GM19324 (cell line): ENCODE results near the gene ERO1A.
"Not testable (repeated sequence)": the region's sequence is repeated elsewhere in the genome, so short reads cannot be mapped to it uniquely, and the experiment has no call there.

Source experiments
- ATAC-seq: cut with Tn5 transposase; IDR thresholded peaks from one replicate; pipeline ENCODE4 v1.9.1; 2021; ENCODE audit warnings: mild to moderate bottlenecking, moderate library complexity; ENCODE audit not compliant: unreplicated experiment, low FRiP score

Gene ERO1A, protein sequence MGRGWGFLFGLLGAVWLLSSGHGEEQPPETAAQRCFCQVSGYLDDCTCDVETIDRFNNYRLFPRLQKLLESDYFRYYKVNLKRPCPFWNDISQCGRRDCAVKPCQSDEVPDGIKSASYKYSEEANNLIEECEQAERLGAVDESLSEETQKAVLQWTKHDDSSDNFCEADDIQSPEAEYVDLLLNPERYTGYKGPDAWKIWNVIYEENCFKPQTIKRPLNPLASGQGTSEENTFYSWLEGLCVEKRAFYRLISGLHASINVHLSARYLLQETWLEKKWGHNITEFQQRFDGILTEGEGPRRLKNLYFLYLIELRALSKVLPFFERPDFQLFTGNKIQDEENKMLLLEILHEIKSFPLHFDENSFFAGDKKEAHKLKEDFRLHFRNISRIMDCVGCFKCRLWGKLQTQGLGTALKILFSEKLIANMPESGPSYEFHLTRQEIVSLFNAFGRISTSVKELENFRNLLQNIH

DNA sequence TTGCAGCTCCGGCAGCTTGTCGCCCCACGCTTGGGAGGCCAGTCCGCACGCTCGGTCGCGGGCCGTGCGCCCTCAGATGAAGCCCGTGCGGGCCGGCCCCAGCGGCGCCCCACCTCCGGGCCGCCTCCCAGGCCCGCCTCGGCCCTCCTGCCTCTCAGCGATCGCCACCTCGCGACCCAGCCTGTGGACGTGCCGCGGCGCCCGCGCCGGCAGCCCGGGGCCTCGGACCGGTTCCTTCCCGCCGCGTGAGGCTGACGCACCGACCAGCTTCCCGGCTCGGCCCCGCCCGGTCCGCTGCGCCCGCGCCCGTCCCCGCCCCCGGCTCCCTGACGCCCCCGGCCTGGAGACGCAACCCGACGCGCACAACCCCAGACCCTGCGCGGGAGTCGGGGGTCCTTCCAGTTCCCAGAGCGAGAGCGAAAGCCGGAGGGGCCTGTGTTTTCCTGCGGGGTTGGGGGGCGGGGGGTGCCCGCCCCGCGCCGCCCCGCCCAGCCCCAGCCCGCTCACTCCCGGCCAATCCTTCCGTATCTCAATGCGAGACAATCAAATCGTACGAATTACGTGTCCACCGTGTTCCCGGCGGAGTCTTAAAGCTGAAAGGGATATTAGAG lies at the start of gene ERO1A:
Gene ERO1A (minus strand): TSS at position 78 of the 611 bp plus-strand sequence. CDS start 77 bp downstream, at position 1.
- ATAC-seq: peak; percentile 75

DNA sequence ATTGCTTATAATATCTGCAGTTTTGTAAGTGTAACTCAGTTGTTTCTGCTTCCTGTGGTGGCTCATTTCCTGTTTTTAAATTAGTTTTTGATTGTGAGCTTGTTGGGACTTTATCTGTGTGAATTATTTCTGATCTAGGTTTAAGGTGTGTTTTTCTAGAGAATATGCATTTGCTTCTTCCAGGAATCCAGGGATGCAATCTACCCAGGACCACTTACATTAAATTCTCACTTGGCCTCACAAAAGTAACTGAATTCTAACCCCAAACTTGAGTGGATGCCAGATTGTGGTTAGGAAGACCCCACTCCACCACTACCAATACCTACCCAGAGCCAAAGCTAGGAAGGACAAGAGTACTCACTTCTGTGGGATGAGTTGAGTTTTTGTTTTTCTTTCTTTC lies 46.5 kb upstream of the ERO1A start:
- peak; percentile 14 for ATAC-seq

DNA sequence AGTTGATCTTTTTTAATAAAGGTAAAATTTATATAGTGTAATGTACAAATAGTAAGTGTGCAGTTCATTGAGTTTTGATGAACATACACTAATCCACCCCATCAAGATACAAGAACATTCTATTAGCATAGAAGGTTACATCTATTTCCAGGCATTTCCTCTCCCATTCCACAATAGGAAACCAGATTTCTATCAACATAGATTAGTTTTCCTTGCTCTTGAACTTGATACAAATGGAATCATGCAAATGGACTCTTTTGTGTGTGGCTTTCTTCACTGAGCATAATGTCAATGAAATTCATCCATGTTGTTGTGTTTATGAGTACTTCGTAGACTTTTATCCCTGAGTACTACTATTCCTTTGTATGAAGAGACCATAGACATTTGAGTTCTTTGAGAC lies 45.4 kb upstream of the ERO1A start:
- no peak for ATAC-seq

DNA sequence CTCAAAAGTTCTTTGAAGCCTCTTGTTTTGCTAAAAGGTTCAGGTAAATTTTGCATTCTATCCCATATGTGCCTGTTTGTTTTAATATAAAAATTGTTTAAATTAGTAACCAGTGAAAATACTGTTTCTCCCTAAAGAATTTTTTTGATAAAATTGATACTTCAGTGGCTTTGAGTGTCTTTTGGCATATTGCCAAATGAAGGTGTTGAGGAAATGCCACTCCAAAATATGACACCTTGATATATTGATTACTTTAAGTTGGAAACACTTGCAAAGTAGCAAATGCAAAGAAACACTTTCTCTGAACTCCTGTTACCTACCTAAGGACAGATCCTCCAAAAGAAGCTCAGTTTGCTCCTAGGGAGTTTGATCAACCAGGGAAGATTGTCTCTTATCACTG lies 43.1 kb upstream of the ERO1A start:
- ATAC-seq: no peak

DNA sequence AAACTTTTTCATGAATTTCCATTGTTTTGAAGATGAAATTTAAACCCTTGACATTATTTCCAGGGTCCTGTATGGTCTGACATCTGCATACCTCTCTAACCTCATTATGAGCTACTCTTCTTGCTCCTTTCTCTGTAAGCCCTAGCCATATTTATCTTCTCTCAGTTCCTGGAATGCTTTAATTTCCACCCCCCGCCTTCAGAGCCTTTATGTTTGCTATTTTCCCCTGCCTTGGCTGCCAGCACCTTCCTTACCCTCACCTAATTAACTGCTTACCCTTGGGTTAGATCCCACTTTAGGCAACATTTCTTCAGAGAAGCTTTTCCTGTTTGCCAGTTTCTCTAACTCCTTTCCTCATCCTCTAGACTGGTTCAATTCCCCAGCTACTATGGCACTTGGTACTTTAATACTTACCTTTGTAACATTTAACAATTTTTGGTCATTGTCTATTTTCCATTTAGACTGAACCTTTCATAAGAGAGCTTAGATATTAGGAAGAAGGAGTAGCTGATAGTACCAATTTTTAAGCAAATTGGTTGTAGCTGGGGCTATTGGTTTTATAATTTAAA lies 40.6 kb upstream of the ERO1A start:
- ATAC-seq: no peak

DNA sequence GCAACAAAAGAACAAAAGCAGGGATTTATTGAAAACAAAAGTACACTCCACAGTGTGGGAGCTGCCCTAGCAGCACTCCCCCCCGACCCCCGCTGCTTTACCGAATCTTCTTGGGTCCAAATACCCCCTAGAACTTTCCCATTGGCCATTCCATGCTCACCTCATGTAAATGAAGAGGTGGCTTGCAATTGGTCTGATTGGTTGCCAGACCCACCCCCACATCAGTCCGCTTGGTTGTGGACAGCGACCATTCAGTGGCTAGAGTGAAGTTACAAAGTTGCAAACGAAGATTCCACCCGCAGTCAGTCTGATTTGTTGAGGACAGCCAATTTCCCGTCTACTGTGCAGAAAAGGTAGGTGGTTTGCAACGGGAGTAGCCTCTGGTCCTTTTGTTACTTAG lies 38.5 kb upstream of the ERO1A start:
- ATAC-seq: no peak

DNA sequence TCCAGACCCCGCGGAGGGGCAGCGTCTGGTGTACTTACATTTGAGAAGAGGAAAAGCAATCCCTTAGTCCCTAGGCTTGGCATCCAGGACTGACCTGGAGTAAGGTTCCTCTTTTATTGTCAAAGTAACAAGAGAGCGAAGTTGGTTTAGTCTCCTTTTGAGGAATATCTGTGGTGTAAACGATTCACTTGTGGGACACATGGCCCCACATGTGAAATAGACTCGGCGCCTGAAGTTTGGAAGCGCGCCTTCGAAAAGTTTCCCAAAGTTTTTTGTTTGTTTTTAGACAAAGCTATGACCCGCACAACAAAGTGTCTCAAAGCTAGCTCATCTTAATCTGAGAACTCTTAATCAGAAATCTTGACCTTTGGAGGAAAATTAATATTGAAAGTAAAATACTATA lies 35.4 kb upstream of the ERO1A start:
- ATAC-seq: no peak

DNA sequence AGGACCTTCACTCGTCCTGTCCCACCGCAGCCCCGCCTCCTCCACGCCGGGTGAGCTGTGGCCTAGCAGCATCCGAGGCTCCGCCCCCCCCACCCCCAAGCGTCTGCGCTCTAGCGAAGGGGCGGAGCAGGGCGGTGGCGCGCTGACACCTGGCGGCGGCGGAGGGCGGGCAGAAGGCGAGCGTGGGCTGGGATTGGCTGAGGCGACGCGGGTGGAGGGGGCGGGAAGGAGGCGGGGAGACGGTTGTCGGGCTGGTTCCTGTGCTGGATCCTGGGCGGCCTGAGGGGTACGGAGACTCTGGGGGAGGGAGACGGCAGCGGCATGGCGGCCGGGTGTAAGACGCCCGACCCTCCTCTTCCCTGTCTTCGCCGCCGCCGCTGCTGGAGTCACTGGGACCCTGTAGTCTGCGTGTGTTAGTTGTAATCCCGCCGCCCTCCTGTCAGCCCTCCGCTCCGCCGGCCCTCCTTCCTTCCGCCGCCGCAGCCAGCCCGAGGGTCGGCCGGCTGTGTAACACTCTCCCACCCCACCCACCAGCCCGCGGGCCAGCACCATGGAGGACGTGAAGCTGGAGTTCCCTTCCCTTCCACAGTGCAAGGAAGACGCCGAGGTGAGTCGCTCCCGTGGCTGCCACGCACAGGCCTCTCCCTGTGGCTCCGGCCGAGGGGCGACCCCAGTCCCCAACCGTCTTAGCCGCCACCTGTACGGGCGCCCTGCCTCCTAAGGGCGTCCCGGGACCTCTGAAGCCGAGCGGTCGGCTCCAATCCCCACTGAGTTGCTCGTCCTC lies 34.8 kb upstream of the ERO1A start, which contains the start of gene STYX:
Gene STYX (plus strand): TSS at position 242 of the 784 bp plus-strand sequence. CDS start 309 bp downstream, at position 551.
- peak; percentile 96 for ATAC-seq

DNA sequence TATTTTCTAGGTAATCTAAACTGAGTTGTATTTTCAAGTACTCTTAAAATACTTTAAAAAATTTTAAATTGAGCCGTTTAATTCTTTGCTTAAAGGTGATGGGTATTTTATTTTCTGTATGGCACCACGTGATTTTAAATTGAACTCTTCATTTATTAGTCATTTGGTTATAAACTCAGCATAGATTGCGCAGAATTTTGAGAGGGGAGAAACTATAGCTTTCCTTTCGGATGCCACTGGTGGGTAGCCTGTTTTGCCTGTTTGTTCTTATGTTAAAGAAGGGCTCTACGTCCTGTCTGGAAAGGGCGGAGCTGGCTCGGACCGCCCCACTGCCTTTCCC lies 34.2 kb upstream of the ERO1A start:
- no peak for ATAC-seq

DNA sequence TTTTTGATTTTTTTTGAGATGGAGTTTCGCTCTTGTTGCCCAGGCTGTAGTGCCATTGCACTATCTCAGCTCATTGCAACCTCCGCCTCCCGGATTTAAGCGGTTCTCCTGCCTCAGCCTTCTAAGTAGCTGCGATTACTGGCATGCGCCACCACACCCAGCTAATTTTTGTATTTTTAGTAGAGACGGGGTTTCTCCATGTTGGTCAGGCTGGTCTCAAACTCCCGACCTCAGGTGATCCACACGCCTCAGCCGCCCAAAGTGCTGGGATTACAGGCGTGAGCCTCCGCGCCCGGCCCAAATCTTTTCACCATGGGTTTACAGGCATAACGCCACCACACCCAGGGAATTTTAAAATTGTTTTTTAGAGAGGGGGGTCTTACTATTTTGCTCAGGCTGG lies 33.7 kb upstream of the ERO1A start:
- ATAC-seq: not testable (repeated sequence)

DNA sequence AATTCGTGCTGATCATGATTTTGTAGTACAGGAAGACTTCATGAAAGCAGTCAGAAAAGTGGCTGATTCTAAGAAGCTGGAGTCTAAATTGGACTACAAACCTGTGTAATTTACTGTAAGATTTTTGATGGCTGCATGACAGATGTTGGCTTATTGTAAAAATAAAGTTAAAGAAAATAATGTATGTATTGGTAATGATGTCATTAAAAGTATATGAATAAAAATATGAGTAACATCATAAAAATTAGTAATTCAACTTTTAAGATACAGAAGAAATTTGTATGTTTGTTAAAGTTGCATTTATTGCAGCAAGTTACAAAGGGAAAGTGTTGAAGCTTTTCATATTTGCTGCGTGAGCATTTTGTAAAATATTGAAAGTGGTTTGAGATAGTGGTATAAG lies 32.2 kb upstream of the ERO1A start:
- not testable (repeated sequence) for ATAC-seq

DNA sequence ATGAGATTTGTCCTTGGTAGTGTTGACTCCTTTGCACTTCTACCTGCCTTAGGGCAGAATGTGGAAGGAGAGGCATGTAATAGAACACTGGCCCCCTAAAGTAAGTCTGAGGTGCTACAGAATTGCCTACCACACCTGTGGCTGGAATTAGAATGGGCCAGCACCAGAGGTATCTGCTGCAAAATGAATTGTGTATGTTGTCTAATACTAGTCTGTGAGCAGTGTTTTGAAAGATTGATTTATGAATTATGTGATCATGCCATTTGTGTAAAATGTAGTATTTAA lies 28.9 kb upstream of the ERO1A start:
- ATAC-seq: no peak

DNA sequence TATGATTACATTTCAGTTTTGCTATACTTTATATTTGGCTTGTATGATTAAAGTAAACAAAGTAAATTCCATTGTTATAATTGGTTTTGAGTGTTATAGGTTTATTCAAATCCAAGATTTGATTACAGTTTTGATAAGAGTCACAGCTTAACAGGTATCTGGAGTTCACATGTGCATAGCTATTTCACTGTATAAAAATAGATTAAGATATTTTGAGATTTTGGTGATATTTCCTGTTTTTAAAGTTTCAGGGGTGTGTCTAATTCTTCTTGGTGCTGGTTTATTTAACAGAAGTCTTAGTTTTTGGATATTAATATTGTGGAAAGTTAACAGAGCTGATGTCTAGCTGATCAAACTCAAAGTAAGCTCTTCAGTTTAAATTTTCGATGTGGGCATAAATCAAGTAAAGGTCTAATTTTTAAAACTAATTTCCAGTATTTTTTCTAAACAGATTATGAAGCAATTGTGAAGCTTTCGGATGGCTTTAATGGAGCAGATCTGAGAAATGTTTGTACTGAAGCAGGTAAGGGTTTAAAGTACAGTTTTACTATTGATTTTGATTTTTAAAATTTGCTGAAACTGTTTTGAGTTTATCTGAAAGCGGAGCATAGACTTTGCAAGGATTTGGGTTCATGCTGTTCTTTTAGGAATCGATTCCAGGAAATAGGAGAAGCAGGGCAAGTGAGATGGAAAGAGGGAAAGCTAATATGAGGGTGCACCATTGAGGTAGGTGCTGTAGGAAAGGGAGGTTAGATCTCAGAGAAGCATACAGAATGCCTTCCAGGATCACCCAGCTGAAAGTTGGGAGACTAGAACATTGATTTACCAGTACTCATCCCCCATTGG lies 28.4 kb upstream of the ERO1A start:
- no peak for ATAC-seq

DNA sequence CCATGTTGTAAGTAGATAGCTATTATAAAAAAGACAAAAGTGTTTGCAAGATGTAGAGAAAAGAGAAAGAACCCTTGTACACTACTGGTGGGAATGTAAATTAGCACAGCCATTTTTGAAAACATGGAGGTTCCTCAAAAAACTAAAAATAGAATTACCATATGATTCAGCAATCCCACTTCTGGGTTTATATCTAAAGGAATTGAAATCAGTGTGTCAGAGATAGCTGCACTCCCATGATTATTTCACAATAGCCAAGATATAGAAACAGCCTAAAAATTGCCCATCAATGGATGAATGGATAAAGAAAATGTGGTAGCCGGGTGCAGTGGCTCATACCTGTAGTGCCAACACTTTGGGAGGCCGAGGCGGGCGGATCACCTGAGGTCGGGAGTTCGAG lies 20.8 kb upstream of the ERO1A start:
- ATAC-seq: no peak

DNA sequence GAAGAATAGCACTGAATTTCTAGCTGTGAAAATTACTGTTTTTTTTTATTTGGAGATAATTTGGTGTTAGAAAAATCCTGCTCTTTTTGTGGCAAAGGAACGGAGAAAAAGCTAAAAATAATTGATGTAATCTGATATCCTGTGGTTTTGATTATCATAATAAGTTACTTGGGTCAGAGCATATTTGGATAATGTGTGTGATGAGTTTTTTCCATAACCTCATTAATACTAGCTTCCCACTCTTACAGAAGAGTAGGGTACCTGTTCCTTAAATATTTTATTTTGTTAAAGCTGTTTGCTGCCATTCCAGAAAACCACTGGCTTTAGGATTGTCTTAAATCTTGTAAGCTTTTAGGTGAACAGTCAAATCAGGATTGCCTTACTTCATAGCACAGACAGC lies 16.3 kb upstream of the ERO1A start:
- no peak for ATAC-seq

DNA sequence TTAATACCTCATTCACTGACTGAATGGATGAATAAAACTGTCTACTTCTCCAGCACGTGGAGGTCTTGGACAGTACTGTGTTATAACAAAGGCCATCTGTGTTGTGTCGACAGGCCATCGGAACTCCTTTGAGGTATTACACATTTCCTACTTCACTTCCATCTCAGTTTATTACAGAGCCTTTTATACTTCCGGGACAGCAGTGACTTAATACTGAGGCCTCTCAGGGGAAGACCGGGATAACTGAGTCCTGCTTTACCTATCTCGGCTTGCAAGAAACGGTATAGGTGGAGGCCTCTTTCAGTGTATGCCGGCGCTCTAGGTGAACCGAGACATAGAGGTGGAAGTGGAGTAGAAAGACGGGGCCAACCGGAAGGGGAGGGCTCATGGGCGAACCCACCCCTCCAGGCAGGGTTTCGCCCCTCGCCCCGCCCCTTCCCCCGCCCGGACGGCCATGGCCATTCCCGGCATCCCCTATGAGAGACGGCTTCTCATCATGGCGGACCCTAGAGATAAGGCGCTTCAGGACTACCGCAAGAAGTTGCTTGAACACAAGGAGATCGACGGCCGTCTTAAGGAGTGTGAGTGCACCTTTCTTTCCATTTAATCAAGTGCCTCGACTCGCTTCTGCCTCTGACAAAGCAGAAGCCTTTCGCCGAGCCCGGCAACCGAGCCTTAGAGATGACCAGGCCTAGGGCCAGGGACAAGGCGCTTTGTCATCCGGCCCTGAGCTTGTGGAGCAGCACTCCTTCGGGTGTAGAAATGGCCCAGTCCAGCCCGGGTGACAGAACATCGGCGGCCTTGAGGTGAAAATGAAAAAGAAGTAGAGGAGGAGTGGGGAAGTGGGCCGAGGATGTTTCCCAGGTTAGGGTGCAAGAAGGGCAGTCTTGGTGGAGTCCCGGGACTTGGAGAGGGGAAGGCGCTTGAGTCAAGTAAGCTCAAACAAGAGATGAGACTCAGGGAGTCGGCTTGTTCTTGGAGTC lies 11.7 kb upstream of the ERO1A start, which contains the start of gene PSMC6:
Gene PSMC6 (plus strand): TSS at position 477 of the 983 bp plus-strand sequence. CDS start 20 bp downstream, at position 497.
- peak; percentile 95 for ATAC-seq

DNA sequence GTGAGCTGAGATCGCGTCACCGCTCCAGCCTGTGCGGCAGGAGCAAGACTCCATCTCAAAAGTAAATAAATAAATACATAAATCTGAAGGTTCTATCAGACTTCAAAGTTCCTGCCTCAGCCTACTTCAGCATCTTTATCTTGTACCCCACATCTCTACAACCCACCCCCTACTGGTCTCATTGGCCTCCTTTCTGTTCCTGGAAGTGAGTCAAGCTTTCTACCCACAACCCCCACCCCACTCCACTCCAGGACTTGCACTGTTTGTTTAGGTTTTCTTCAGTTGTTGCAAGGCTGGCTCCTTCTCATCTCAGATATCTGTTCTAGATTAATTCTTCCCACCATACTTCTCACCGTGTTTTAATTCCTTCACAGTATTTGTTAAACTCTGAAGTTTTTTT lies 10.9 kb upstream of the ERO1A start:
- ATAC-seq: no peak

DNA sequence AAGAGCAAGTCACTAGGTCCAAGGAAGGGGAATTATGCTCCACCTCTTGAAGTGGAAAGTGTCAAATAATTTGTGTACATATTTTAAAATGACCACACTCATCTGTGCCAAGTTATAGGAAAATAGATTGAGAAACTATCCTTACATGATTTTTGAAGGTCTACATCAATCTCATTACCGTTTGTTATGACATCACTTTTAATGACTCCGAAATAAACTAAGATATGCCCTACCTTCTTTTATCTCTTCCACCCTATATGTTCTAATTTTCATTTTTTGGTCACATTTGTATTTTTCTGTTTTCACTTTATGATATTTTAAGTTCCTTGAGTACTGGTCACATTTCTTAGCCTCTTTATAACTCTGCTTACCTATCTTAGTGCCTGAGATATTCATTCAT lies 8.3 kb upstream of the ERO1A start:
- no peak for ATAC-seq

DNA sequence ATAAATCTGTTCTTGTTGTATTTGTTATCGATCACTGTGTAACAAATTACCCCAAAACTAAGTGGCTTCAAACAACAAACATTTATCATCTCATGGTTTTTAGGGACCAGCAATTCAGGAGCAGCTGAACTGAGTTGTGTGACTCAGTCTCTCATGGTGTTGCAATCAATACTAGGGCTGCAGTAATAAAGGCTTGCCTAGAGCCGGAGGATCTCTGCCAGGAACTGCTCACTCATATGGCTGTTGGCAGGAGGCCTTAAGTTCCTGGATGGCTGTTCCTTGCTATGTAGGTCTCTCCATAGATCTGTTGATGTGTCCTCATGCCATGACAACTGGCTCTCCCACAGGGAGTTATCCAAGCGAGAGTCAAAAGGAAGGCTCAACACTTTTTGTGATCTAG lies 7.9 kb upstream of the ERO1A start:
- no peak for ATAC-seq
